Measurements from ENCODE around the gene TNIK.

Gene TNIK

GRCh38 chr3:171116824-171117395 lies 343.3 kb downstream of the TNIK start:
- no peak for DNase-seq

GRCh38 chr3:171116365-171116764 lies 343.8 kb downstream of the TNIK start:
- no peak for DNase-seq

GRCh38 chr3:171115667-171116066 lies 344.5 kb downstream of the TNIK start:
- DNase-seq, result no peak

- DNase-seq, result no peak
Observed at GRCh38 chr3:171113716-171114115, 346.5 kb downstream of the TNIK start.

GRCh38 chr3:171110715-171111114 lies 349.5 kb downstream of the TNIK start:
- no peak for DNase-seq

- DNase-seq, result no peak
Observed at GRCh38 chr3:171108066-171108465, 352.1 kb downstream of the TNIK start.

- no peak for DNase-seq
Observed at GRCh38 chr3:171103185-171103584, 357.0 kb downstream of the TNIK start.

GRCh38 chr3:171101982-171102641 lies 358.1 kb downstream of the TNIK start:
- no peak for DNase-seq

GRCh38 chr3:171099911-171100310 lies 360.3 kb downstream of the TNIK start:
- no peak for DNase-seq

- no peak for DNase-seq
Observed at GRCh38 chr3:171095063-171095462, 365.1 kb downstream of the TNIK start.

- no peak for DNase-seq
Observed at GRCh38 chr3:171094411-171094810, 365.8 kb downstream of the TNIK start.

GRCh38 chr3:171093462-171093861 lies 366.7 kb downstream of the TNIK start:
- DNase-seq, result no peak

GRCh38 chr3:171092467-171092911 lies 367.7 kb downstream of the TNIK start:
- DNase-seq, result no peak

- DNase-seq, result no peak
Observed at GRCh38 chr3:171090321-171090720, 369.9 kb downstream of the TNIK start.

- no peak for DNase-seq
Observed at GRCh38 chr3:171088964-171089754, 371.0 kb downstream of the TNIK start.

GRCh38 chr3:171088496-171088895 lies 371.7 kb downstream of the TNIK start:
- no peak for DNase-seq

GRCh38 chr3:171086914-171087313 lies 373.3 kb downstream of the TNIK start:
- no peak for DNase-seq

- DNase-seq, result no peak
Observed at GRCh38 chr3:171077261-171077660, 382.9 kb downstream of the TNIK start.

- DNase-seq, result no peak
Observed at GRCh38 chr3:171072432-171072831, 387.8 kb downstream of the TNIK start.

- no peak for DNase-seq
Observed at GRCh38 chr3:171068658-171069057, 391.5 kb downstream of the TNIK start.

- DNase-seq, result no peak
Observed at GRCh38 chr3:171066206-171066605, 394.0 kb downstream of the TNIK start.

- DNase-seq, result no peak
Observed at GRCh38 chr3:171065732-171066131, 394.5 kb downstream of the TNIK start.

GRCh38 chr3:171064461-171064860 lies 395.7 kb downstream of the TNIK start:
- no peak for DNase-seq

GRCh38 chr3:171061749-171062148 lies 398.5 kb downstream of the TNIK start:
- DNase-seq, result no peak

All from effector CD8-positive, alpha-beta T cell (primary cell).